ENCODE data around the gene MVB12B. TPM values are rescaled to one million over a fixed set of nuclear protein-coding genes. Genes with fewer than 3 reads are reported as not detected.

Gene MVB12B
- total RNA-seq, 6 experiments from 2014 or later: 7.2 to 16.2 (median 9.1) TPM

DNA sequence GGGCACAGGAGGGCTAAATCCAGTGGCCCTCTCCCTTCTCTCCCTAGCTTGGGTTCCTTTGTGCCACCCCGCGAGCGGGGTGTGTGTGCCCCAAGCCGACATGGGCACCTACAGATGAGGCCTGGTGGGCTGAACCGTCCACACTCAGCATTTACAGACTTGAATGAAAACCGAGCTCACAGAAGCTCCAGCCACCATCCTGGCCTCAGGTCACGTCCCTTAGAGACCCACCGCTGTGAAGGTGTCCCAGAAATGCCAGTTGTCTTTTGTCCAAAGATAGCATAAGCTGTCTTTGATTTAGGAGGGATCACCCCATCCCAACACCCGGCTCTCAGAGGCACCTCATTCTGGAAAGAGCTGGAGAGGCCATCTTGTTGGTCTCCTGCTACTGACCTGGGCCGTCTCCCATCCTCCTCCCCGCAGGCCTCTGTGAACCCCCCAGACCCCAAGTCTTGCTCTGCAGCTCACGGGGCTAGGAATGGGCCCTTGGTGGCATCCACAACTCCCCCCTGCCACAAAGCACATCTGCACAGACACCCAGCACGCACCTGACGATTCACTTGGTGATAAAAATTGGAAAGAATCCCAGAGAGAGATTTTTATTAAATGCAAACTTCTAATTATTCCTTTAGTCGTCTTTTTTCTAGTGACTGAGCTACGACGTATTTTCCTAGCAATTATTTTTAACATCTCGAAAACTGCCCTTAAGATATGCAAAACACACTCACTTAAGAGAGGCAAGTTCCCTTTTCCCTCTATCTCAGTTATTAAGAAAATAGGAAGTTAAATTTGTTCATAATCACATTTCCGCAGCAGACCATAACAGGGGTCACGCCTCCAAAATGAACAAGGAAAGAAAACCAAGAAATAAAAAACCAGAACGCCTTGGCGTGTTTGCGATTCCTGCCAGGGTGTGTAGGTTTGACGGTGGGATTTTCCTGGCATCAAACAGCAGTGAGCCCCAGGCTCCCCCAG lies 206.6 kb downstream of the MVB12B start:
- no peak overlapping the region for H3K27ac ChIP-seq
- DNase-seq (no peak), ATAC-seq (peak in 2 of 4 donors; percentile 25 to 48)
- no peak overlapping the region for H3K4me3 ChIP-seq
- H3K9me3 ChIP-seq: no peaks in the 10 kb centered on the region
- TF ChIP-seq, protein P1, sequence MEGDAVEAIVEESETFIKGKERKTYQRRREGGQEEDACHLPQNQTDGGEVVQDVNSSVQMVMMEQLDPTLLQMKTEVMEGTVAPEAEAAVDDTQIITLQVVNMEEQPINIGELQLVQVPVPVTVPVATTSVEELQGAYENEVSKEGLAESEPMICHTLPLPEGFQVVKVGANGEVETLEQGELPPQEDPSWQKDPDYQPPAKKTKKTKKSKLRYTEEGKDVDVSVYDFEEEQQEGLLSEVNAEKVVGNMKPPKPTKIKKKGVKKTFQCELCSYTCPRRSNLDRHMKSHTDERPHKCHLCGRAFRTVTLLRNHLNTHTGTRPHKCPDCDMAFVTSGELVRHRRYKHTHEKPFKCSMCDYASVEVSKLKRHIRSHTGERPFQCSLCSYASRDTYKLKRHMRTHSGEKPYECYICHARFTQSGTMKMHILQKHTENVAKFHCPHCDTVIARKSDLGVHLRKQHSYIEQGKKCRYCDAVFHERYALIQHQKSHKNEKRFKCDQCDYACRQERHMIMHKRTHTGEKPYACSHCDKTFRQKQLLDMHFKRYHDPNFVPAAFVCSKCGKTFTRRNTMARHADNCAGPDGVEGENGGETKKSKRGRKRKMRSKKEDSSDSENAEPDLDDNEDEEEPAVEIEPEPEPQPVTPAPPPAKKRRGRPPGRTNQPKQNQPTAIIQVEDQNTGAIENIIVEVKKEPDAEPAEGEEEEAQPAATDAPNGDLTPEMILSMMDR (IDR thresholded peaks at IDR 0.05): no peak
- TF ChIP-seq POLR2A (IDR thresholded peaks at IDR 0.05): no peak
- intact Hi-C loops (cut with DNase I): no loop called here
- H3K36me3 ChIP-seq: no peaks in the 10 kb centered on the region
- no peaks in the 10 kb centered on the region for H3K4me1 ChIP-seq
- no peaks in the 10 kb centered on the region for H3K27me3 ChIP-seq
- WGBS (ENCODE audit: insufficient coverage, low coverage, low lambda C conversion rate, missing lambda C conversion rate): 56% methylated on average over 14 of the region's 24 CpGs

DNA sequence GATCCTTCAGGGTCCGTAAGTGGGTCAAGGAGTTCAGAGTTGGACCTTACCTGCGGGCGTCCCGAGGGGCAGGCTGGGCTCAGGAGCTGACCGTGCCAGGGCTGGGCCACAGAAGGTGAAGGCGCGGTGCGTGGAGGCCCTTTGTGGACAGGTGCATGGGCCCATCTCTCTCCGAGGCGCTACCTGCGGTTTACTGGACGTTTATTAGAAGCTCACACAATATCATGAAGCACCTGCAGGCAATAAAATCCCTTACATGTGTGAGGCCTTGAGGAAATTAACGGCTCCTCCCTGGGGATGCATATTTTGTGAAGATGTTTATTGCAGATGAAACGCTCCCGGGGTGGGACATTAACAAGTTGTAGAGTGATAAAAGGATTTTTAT lies 207.3 kb downstream of the MVB12B start:
- no peaks in the 10 kb centered on the region for H3K27me3 ChIP-seq
- no peaks in the 10 kb centered on the region for H3K9me3 ChIP-seq
- 51% methylated on average over 7 of the region's 15 CpGs for WGBS (ENCODE audit: insufficient coverage, low coverage, low lambda C conversion rate, missing lambda C conversion rate)
- no peaks in the 10 kb centered on the region for H3K4me1 ChIP-seq
- H3K36me3 ChIP-seq: no peaks in the 10 kb centered on the region
- no peak overlapping the region for H3K4me3 ChIP-seq
- ATAC-seq: no peak
- H3K27ac ChIP-seq: no peak overlapping the region
- peak in 1 of 3 donors; percentile 50 for DNase-seq
- TF ChIP-seq, protein P1 (IDR thresholded peaks at IDR 0.05): no peak
- TF ChIP-seq POLR2A (IDR thresholded peaks at IDR 0.05): no peak
- intact Hi-C loops (cut with DNase I): no loop called here

DNA sequence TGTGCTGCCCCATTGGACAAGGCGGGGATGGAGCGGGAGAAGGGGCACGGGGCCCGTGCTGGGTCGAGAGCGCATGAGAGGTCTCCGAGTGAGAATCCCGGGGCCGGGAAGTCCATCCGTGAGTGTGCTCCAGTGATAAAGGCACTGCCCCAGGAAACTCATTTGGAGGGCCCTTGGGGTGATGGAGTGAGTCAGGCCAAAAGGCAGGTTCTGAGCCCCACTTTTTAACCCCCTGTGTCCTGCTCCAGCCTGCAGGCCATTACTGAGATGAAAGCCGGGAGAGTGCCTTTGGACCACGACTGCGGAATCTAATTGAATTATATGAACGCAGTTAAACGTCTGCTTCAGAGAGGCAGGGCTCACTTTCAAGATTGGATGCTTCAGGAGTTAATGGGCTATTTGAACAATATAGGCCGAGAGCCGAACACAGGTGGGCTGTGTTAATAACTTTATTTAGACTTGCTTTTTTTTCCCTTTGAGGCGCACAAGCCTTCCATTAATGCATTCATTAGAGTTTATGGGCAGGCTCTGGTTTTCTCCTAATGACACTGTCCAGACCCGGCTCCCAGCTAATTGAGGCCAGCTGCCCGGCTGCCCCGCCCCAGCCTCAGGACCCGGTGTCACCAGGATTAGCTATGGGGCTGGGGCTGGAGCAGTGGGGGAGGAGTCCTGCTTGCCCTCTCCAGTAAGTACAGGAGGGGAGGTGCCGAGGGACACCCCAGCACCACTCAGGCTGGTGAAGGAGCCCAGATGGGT lies 208.0 kb downstream of the MVB12B start:
- H3K4me1 ChIP-seq: no peaks in the 10 kb centered on the region
- H3K36me3 ChIP-seq: no peaks in the 10 kb centered on the region
- DNase-seq (no peak), ATAC-seq (no peak)
- WGBS (ENCODE audit: insufficient coverage, low coverage, low lambda C conversion rate, missing lambda C conversion rate): 53% methylated on average over 12 of the region's 23 CpGs
- no peaks in the 10 kb centered on the region for H3K9me3 ChIP-seq
- TF ChIP-seq, protein P1 (IDR thresholded peaks at IDR 0.05): no peak
- no peak for TF ChIP-seq POLR2A (IDR thresholded peaks at IDR 0.05)
- H3K27ac ChIP-seq: no peak overlapping the region
- no peaks in the 10 kb centered on the region for H3K27me3 ChIP-seq
- H3K4me3 ChIP-seq: no peak overlapping the region
- intact Hi-C loops (cut with DNase I): no loop called here

DNA sequence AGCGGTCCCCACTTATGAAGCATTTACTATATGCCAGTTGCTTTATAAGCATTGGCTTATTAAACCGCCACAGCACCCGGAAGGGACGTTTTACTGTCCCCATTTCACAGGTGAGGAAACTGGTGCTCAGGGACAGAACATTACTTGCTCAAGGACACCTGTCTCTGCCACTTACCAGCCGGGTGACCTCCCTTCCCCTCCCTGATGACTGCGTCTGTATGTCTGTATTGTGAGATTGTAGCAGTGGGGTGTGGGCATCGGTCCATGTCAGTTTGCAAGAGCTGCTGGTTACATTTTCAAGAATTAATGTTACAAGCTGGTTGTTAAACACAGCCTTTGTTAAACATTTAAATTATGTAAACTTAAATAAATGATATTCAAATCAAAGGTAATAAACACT lies 209.5 kb downstream of the MVB12B start:
- H3K4me1 ChIP-seq: no peaks in the 10 kb centered on the region
- intact Hi-C loops (cut with DNase I): no loop called here
- H3K27ac ChIP-seq: no peak overlapping the region
- DNase-seq: no peak
- no peaks in the 10 kb centered on the region for H3K36me3 ChIP-seq
- 81% methylated on average over 7 of the region's 7 CpGs for WGBS (ENCODE audit: insufficient coverage, low coverage, low lambda C conversion rate, missing lambda C conversion rate)
- no peak for TF ChIP-seq POLR2A (IDR thresholded peaks at IDR 0.05)
- TF ChIP-seq, protein P1 (IDR thresholded peaks at IDR 0.05): no peak
- no peaks in the 10 kb centered on the region for H3K9me3 ChIP-seq
- no peaks in the 10 kb centered on the region for H3K27me3 ChIP-seq
- no peak for ATAC-seq
- no peak overlapping the region for H3K4me3 ChIP-seq
